Mesodermal cell (in vitro differentiated cells): Measurements from ENCODE around the gene ITPR2.
A peak's percentile ranks its signal among the peaks of the same experiment; 100 is the strongest.

Experiments used
- H3K27ac ChIP-seq: 2 replicates; pipeline ENCODE4 v1.7.0; 2013; ENCODE audit warnings: mild to moderate bottlenecking, low read depth, low read length, moderate library complexity; ENCODE audit not compliant: severe bottlenecking
- H3K36me3 ChIP-seq: 2 replicates; pipeline ENCODE4 v1.7.1; 2013; ENCODE audit warnings: mild to moderate bottlenecking, low read length, moderate library complexity; ENCODE audit not compliant: control insufficient read depth, insufficient read depth
- H3K4me1 ChIP-seq: one replicate; pipeline ENCODE4 v1.7.1; 2013; ENCODE audit warnings: mild to moderate bottlenecking, low read length; ENCODE audit not compliant: insufficient read depth, control insufficient read depth, poor library complexity, severe bottlenecking
- H3K4me3 ChIP-seq: 2 replicates; pipeline ENCODE4 v1.7.0; 2013; ENCODE audit warnings: low read length, control low read depth, mild to moderate bottlenecking; ENCODE audit not compliant: insufficient read depth, poor library complexity, severe bottlenecking; ENCODE audit errors: extremely low read depth
- H3K9me3 ChIP-seq: 2 replicates; pipeline ENCODE4 v1.7.1; 2013; ENCODE audit warnings: mild to moderate bottlenecking, low read length, moderate library complexity; ENCODE audit not compliant: control insufficient read depth
- WGBS, 2 experiments: methylation state at CpG; one replicate each; pipeline ENCODE4 v1.1.5; 2013; ENCODE audit warnings: missing lambda C conversion rate in 2 of 2; ENCODE audit not compliant: insufficient coverage in 2 of 2; 5-methylcytosine and 5-hydroxymethylcytosine counted together

ITPR2 gene

GRCh38 chr12:26848156-26848825, 15.3 kb upstream of the ITPR2 start:
- Histone ChIP-seq H3K27ac (no peak overlapping the region), H3K36me3 (no peaks in the 10 kb centered on the region), H3K4me3 (no peak overlapping the region), H3K9me3 (no peaks in the 10 kb centered on the region), H3K4me1 (peaks cover 18% of the 10 kb centered on the region)
- 95 to 100% methylated on average over 1 to 3 of the region's 6 CpGs for WGBS, 2 experiments

GRCh38 chr12:26847431-26847830, 14.4 kb upstream of the ITPR2 start:
- H3K36me3 ChIP-seq: no peaks in the 10 kb centered on the region
- H3K4me3 ChIP-seq: no peak overlapping the region
- H3K27ac ChIP-seq: no peak overlapping the region
- no peaks in the 10 kb centered on the region for H3K9me3 ChIP-seq
- H3K4me1 ChIP-seq: peaks cover 18% of the 10 kb centered on the region
- 90% methylated on average over 2 of the region's 5 CpGs; no CpG with 5 or more reads in 1 of the 2 experiments for WGBS, 2 experiments

GRCh38 chr12:26846416-26846815, 13.4 kb upstream of the ITPR2 start:
- Histone ChIP-seq H3K27ac (no peak overlapping the region), H3K4me1 (peaks cover 18% of the 10 kb centered on the region), H3K36me3 (no peaks in the 10 kb centered on the region), H3K9me3 (no peaks in the 10 kb centered on the region), H3K4me3 (no peak overlapping the region)
- 83% methylated on average over 3 of the region's 5 CpGs; no CpG with 5 or more reads in 1 of the 2 experiments for WGBS, 2 experiments

GRCh38 chr12:26845984-26846383, 13.0 kb upstream of the ITPR2 start:
- H3K27ac ChIP-seq: peak overlapping the region; percentile 73
- no peaks in the 10 kb centered on the region for H3K9me3 ChIP-seq
- no peaks in the 10 kb centered on the region for H3K36me3 ChIP-seq
- WGBS, 2 experiments: 90 to 100% methylated on average over 4 of the region's 4 CpGs
- peaks cover 18% of the 10 kb centered on the region for H3K4me1 ChIP-seq
- no peak overlapping the region for H3K4me3 ChIP-seq

- Histone ChIP-seq H3K27ac (peak overlapping the region; percentile 73), H3K4me3 (no peak overlapping the region)
- WGBS, 2 experiments: 92% methylated on average over 2 of the region's 11 CpGs; no CpG with 5 or more reads in 1 of the 2 experiments
Measured at GRCh38 chr12:26845057-26845666, 12.2 kb upstream of the ITPR2 start.

GRCh38 chr12:26843311-26843710, 10.3 kb upstream of the ITPR2 start:
- H3K27ac ChIP-seq: no peak overlapping the region
- WGBS, 2 experiments: 100% methylated on average over 1 of the region's 2 CpGs; no CpG with 5 or more reads in 1 of the 2 experiments
- peaks cover 18% of the 10 kb centered on the region for H3K4me1 ChIP-seq
- no peaks in the 10 kb centered on the region for H3K36me3 ChIP-seq
- H3K4me3 ChIP-seq: no peak overlapping the region
- peaks cover 2% of the 10 kb centered on the region for H3K9me3 ChIP-seq

More at GRCh38 chr12:26845057-26845666, 12.2 kb upstream of the ITPR2 start:
- no peaks in the 10 kb centered on the region for H3K9me3 ChIP-seq
- peaks cover 18% of the 10 kb centered on the region for H3K4me1 ChIP-seq
- H3K36me3 ChIP-seq: no peaks in the 10 kb centered on the region

- Histone ChIP-seq H3K4me3 (no peak overlapping the region), H3K4me1 (peaks cover 9% of the 10 kb centered on the region), H3K9me3 (peaks cover 4% of the 10 kb centered on the region), H3K36me3 (no peaks in the 10 kb centered on the region), H3K27ac (no peak overlapping the region)
- WGBS, 2 experiments: 83 to 87% methylated on average over 2 to 3 of the region's 5 CpGs
Measured at GRCh38 chr12:26841085-26841484, 8.1 kb upstream of the ITPR2 start.

- no CpG with 5 or more reads among the region's 3 CpGs for WGBS, 2 experiments
- no peaks in the 10 kb centered on the region for H3K4me1 ChIP-seq
- H3K27ac ChIP-seq: no peak overlapping the region
- no peak overlapping the region for H3K4me3 ChIP-seq
- peaks cover 4% of the 10 kb centered on the region for H3K9me3 ChIP-seq
- H3K36me3 ChIP-seq: no peaks in the 10 kb centered on the region
Measured at GRCh38 chr12:26839512-26839911, 6.5 kb upstream of the ITPR2 start.

GRCh38 chr12:26838888-26839416, 6.0 kb upstream of the ITPR2 start:
- peaks cover 4% of the 10 kb centered on the region for H3K9me3 ChIP-seq
- WGBS, 2 experiments: 95 to 100% methylated on average over 4 to 23 of the region's 24 CpGs
- H3K4me3 ChIP-seq: no peak overlapping the region
- no peaks in the 10 kb centered on the region for H3K36me3 ChIP-seq
- no peak overlapping the region for H3K27ac ChIP-seq
- H3K4me1 ChIP-seq: no peaks in the 10 kb centered on the region

- Histone ChIP-seq H3K9me3 (peaks cover 4% of the 10 kb centered on the region), H3K36me3 (no peaks in the 10 kb centered on the region), H3K4me1 (no peaks in the 10 kb centered on the region), H3K27ac (no peak overlapping the region), H3K4me3 (no peak overlapping the region)
- WGBS, 2 experiments: no CpG with 5 or more reads among the region's 2 CpGs
Measured at GRCh38 chr12:26836201-26836600, 3.2 kb upstream of the ITPR2 start.
